ENCODE measurements around the gene NELFB.

DNA sequence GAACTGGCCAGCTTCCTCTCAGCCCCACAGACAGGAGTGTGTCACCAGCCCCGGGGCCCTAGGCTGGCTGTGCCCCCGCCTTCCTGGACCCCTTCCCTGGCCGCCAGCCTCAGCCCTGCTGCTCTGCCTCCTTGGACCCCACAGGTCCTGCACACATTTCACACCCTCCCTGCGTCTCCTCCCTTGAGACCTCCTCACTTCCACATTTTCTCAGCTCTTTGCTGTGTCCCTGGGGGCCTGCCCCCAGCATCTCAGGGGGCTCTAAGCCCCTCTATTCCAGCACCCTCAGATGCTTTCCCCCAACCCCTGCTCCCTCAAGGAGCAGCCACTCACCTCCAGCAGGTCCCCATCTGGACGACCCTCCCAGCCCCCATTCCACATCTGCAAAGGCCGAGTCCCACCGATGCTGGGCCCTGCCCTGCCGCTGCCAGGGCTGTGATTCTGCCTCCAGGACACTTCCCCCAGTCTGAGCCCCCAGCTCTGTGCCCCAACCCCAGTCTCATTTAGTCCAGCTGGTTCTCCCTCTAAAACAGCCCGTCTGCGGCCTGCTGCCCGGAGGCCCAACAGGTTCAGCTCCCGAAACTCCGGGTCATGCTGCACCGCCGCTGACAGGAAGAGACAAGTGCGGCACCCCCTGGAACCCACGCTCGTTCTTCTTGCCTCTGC, 20.2 kb upstream of the NELFB start:
- TF ChIP-seq CTCF (IDR thresholded peaks at IDR 0.05; ENCODE audit: low read depth, low read length, missing input control), result no peak
- TF ChIP-seq, protein P1, sequence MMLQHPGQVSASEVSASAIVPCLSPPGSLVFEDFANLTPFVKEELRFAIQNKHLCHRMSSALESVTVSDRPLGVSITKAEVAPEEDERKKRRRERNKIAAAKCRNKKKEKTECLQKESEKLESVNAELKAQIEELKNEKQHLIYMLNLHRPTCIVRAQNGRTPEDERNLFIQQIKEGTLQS (IDR thresholded peaks at IDR 0.05), result no peak
- TF ChIP-seq GABPA (IDR thresholded peaks at IDR 0.05 in 1 of 2, conservative IDR thresholded peaks at IDR 0.05 in 1 of 2), result no peak
- TF ChIP-seq, protein P2, sequence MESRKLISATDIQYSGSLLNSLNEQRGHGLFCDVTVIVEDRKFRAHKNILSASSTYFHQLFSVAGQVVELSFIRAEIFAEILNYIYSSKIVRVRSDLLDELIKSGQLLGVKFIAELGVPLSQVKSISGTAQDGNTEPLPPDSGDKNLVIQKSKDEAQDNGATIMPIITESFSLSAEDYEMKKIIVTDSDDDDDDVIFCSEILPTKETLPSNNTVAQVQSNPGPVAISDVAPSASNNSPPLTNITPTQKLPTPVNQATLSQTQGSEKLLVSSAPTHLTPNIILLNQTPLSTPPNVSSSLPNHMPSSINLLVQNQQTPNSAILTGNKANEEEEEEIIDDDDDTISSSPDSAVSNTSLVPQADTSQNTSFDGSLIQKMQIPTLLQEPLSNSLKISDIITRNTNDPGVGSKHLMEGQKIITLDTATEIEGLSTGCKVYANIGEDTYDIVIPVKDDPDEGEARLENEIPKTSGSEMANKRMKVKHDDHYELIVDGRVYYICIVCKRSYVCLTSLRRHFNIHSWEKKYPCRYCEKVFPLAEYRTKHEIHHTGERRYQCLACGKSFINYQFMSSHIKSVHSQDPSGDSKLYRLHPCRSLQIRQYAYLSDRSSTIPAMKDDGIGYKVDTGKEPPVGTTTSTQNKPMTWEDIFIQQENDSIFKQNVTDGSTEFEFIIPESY (IDR thresholded peaks at IDR 0.05), result no peak
- no peak for TF ChIP-seq TAF1 (conservative IDR thresholded peaks at IDR 0.05)
- no peak for TF ChIP-seq RXRA (IDR thresholded peaks at IDR 0.05)
- TF ChIP-seq JUND (IDR thresholded peaks at IDR 0.05), result no peak
- no peak for TF ChIP-seq REST (IDR thresholded peaks at IDR 0.05)
- TF ChIP-seq MAX (IDR thresholded peaks at IDR 0.05), result no peak
- TF ChIP-seq FOXA2 (IDR thresholded peaks at IDR 0.05), result no peak
- TF ChIP-seq YY1 (IDR thresholded peaks at IDR 0.05), result no peak
- no peak for TF ChIP-seq EGR1 (IDR thresholded peaks at IDR 0.05; ENCODE audit: low read depth in 2 of 2)
- no peak for TF ChIP-seq HNF4G (IDR thresholded peaks at IDR 0.05)
- no peak for TF ChIP-seq SP1 (IDR thresholded peaks at IDR 0.05)
